ENCODE results near the gene STPG4. TPM values are rescaled to one million over a fixed set of nuclear protein-coding genes. Genes with fewer than 3 reads are reported as not detected.

Gene STPG4
- total RNA-seq, 1 experiment from 2014 or later = 10.6 TPM

- Histone ChIP-seq H3K4me3 (replicated peaks in 1 of 2; ENCODE audit: low read depth in 1 of 2, low read length in 2 of 2) (no peak overlapping the region), H3K4me2 (ENCODE audit: low read length) (no peak overlapping the region), H2AFZ (ENCODE audit: low read depth, low read length, poor library complexity, severe bottlenecking) (no peak overlapping the region), H4K20me1 (ENCODE audit: insufficient read depth) (no peaks in the 10 kb centered on the region), H3K9me2 (ENCODE audit: insufficient read depth) (no peaks in the 10 kb centered on the region), H3K4me1 (ENCODE audit: control insufficient read depth in 1 of 2, insufficient read depth in 2 of 2, low read length in 2 of 2) (peaks cover 0 to 2% of the 10 kb centered on the region in 2 experiments; a peak in 1 of 4 replicates), H3K27me3 (ENCODE audit: insufficient read depth, low read length) (no peaks in the 10 kb centered on the region; the same call in 1 of the 2 replicates), H3K9ac (ENCODE audit: low read length) (no peak overlapping the region), H3K9me3 (ENCODE audit: control insufficient read depth in 1 of 2, insufficient read depth in 1 of 2, low read depth in 1 of 2, low read length in 2 of 2) (no peaks in the 10 kb centered on the region), H3K36me3 (ENCODE audit: control insufficient read depth in 1 of 2, insufficient read depth in 2 of 2, low read length in 2 of 2) (no peaks in the 10 kb centered on the region), H3K79me2 (ENCODE audit: insufficient read depth, low read length) (no peaks in the 10 kb centered on the region), H3K27ac (ENCODE audit: low read depth, low read length) (no peak overlapping the region)
- no TSS peak for BruUV-seq (replicated peaks)
- TF ChIP-seq RAD21 (IDR thresholded peaks at IDR 0.05; ENCODE audit: low read depth) (no peak), ELF1 (IDR thresholded peaks at IDR 0.05; ENCODE audit: borderline replicate concordance, low read depth) (no peak), SIN3A (IDR thresholded peaks at IDR 0.05; ENCODE audit: low read depth) (no peak), ZNF274 (IDR thresholded peaks at IDR 0.05; ENCODE audit: low read depth, low read length) (no peak)
- ChIA-PET RAD21 (ENCODE audit: low non-redundant PET in 1 of 2, low total read pairs in 2 of 2, uncharacterized antibody in 2 of 2, unreplicated experiment in 2 of 2) (no interaction called here), CTCF (no interaction called here), POLR2A (no interaction called here)
- ATAC-seq (no peak), DNase-seq (ENCODE audit: low read depth, low spot score) (no peak)
- intact Hi-C loops (cut with micrococcal nuclease) = no loop called here
These were observed 49.6 kb upstream of the STPG4 start for GRCh38 chr2:47204691-47205090.

GRCh38 chr2:47203995-47204394 is 48.9 kb upstream of the STPG4 start:
- Histone ChIP-seq H3K27ac (ENCODE audit: low read depth, low read length) (no peak overlapping the region), H3K9ac (ENCODE audit: low read length) (no peak overlapping the region), H2AFZ (ENCODE audit: low read depth, low read length, poor library complexity, severe bottlenecking) (no peak overlapping the region), H3K4me1 (ENCODE audit: control insufficient read depth in 1 of 2, insufficient read depth in 2 of 2, low read length in 2 of 2) (peaks cover 0 to 4% of the 10 kb centered on the region in 2 experiments; a peak in 1 of 4 replicates), H3K9me3 (ENCODE audit: control insufficient read depth in 1 of 2, insufficient read depth in 1 of 2, low read depth in 1 of 2, low read length in 2 of 2) (no peaks in the 10 kb centered on the region), H3K79me2 (ENCODE audit: insufficient read depth, low read length) (no peaks in the 10 kb centered on the region), H4K20me1 (ENCODE audit: insufficient read depth) (no peaks in the 10 kb centered on the region), H3K4me3 (replicated peaks in 1 of 2; ENCODE audit: low read depth in 1 of 2, low read length in 2 of 2) (no peak overlapping the region), H3K36me3 (ENCODE audit: control insufficient read depth in 1 of 2, insufficient read depth in 2 of 2, low read length in 2 of 2) (no peaks in the 10 kb centered on the region), H3K9me2 (ENCODE audit: insufficient read depth) (no peaks in the 10 kb centered on the region), H3K27me3 (ENCODE audit: insufficient read depth, low read length) (no peaks in the 10 kb centered on the region; the same call in 1 of the 2 replicates), H3K4me2 (ENCODE audit: low read length) (no peak overlapping the region)
- DNase-seq (ENCODE audit: low read depth, low spot score) = no peak
- POLR2A ChIA-PET = no interaction called here
- RAD21 ChIA-PET (ENCODE audit: low non-redundant PET in 1 of 2, low total read pairs in 2 of 2, uncharacterized antibody in 2 of 2, unreplicated experiment in 2 of 2) = no interaction called here
- intact Hi-C loops (cut with micrococcal nuclease) = no loop called here
- no TSS peak for BruUV-seq (replicated peaks)
- ATAC-seq = no peak
- TF ChIP-seq CEBPB (IDR thresholded peaks at IDR 0.05; ENCODE audit: low read depth) = no peak
- no peak for TF ChIP-seq ZFX (IDR thresholded peaks at IDR 0.05)
- TF ChIP-seq REST (IDR thresholded peaks at IDR 0.05; ENCODE audit: low read depth) = no peak
- CTCF ChIA-PET = no interaction called here
